ENCODE results near the gene PCDHGB1.
A peak's percentile ranks its signal among the peaks of the same experiment; 100 is the strongest.

The PCDHGB1 gene

DNA sequence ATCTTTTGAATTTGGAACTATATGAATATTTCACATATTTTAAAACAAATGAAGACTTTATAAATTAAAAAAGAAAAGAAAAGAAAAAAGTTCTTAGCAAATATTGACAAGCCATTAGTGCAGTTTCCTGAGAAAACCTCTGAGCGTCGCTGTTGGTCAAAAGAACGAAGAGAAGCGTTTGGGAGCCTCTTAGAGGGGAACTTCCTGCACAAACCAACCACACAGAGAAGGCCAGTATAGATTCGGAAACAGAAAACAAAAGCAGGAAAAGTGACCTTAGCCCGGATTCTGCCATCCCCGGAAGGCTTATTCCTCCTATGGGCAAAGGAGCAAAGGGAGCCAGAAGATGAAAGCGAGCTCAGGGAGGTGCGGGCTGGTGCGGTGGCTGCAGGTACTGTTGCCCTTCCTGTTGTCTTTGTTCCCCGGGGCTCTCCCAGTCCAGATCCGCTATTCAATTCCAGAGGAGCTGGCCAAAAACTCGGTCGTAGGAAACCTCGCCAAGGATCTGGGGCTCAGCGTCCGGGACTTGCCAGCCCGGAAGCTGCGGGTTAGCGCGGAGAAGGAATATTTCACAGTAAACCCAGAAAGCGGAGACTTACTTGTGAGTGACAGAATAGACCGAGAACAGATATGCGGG, 10.0 kb downstream of the PCDHGB1 start, which contains the start of gene PCDHGB2:
TSS of gene PCDHGB2 (plus strand) at position 205 of the 637 bp plus-strand sequence. CDS start at position 347, 142 bp downstream.
- Histone ChIP-seq H3K4me3 (ENCODE audit: low read depth, low read length) (no peak within 1 kb of the TSS), H3K4me1 (ENCODE audit: control insufficient read depth, insufficient read depth, low read length) (no peaks in the 10 kb centered on the region), H3K27ac (ENCODE audit: extremely low read depth, low read depth, low read length) (no peak within 1 kb of the TSS), H3K36me3 (ENCODE audit: control insufficient read depth in 2 of 2, insufficient read depth in 1 of 2, low read length in 2 of 2) (no peaks in the 10 kb centered on the region), H3K9me3 (ENCODE audit: control insufficient read depth, insufficient read depth, low read depth, low read length) (peaks cover 3% of the 10 kb centered on the region; the same call in 1 of the 2 replicates)
- ChIA-PET CTCF (interaction anchor here (0.6 to 2.6 kb wide), 5 partner anchors 10 to 828 kb away, joined by 3 to 12 read pairs (median 5); partner anchors contain the start of gene PCDHGB1), POLR2A (no interaction called here)
- TF ChIP-seq KLF9 (tag by site-specific recombination; IDR thresholded peaks at IDR 0.05; ENCODE audit: low read depth) (no peak), ZNF654 (tag by site-specific recombination; IDR thresholded peaks at IDR 0.05; ENCODE audit: low read depth) (peak; percentile 53), ZNF747 (tag by site-specific recombination; IDR thresholded peaks at IDR 0.05) (no peak), ZNF140 (tag by site-specific recombination; IDR thresholded peaks at IDR 0.05) (no peak), ZNF155 (tag by site-specific recombination; IDR thresholded peaks at IDR 0.05) (no peak), ZNF292 (tag by site-specific recombination; IDR thresholded peaks at IDR 0.05; ENCODE audit: borderline replicate concordance, low read depth) (no peak), ZNF394 (tag by site-specific recombination; IDR thresholded peaks at IDR 0.05; ENCODE audit: borderline replicate concordance) (no peak)

DNA sequence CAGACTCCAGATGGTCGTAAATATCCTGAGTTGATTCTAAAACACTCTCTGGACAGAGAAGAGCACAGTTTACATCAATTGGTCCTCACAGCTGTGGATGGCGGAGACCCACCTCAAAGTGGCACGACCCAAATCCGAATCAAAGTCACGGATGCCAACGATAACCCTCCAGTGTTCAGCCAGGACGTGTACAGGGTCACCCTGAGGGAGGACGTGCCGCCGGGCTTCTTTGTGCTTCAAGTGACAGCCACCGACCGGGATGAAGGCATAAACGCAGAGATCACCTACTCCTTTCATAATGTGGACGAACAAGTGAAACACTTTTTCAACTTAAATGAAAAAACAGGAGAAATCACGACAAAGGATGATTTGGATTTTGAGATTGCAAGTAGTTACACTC, 10.8 kb downstream of the PCDHGB1 start:
- Histone ChIP-seq H3K36me3 (ENCODE audit: control insufficient read depth in 2 of 2, insufficient read depth in 1 of 2, low read length in 2 of 2) (no peaks in the 10 kb centered on the region), H3K27ac (ENCODE audit: extremely low read depth, low read depth, low read length) (no peak overlapping the region), H3K9me3 (ENCODE audit: control insufficient read depth, insufficient read depth, low read depth, low read length) (peaks cover 3% of the 10 kb centered on the region; the same call in 1 of the 2 replicates), H3K4me3 (ENCODE audit: low read depth, low read length) (no peak overlapping the region), H3K4me1 (ENCODE audit: control insufficient read depth, insufficient read depth, low read length) (no peaks in the 10 kb centered on the region)
- ChIA-PET CTCF (interaction anchor here (0.6 to 1.9 kb wide), 2 partner anchors 31 to 204 kb away, joined by 3 to 9 read pairs; no protein-coding TSS in a partner anchor), POLR2A (no interaction called here)
- TF ChIP-seq ZFP3 (tag by site-specific recombination; IDR thresholded peaks at IDR 0.05; ENCODE audit: low read depth) (no peak), ZNF404 (tag by site-specific recombination; IDR thresholded peaks at IDR 0.05) (no peak), KLF9 (tag by site-specific recombination; IDR thresholded peaks at IDR 0.05; ENCODE audit: low read depth) (no peak)
- TF ChIP-seq, protein P1, sequence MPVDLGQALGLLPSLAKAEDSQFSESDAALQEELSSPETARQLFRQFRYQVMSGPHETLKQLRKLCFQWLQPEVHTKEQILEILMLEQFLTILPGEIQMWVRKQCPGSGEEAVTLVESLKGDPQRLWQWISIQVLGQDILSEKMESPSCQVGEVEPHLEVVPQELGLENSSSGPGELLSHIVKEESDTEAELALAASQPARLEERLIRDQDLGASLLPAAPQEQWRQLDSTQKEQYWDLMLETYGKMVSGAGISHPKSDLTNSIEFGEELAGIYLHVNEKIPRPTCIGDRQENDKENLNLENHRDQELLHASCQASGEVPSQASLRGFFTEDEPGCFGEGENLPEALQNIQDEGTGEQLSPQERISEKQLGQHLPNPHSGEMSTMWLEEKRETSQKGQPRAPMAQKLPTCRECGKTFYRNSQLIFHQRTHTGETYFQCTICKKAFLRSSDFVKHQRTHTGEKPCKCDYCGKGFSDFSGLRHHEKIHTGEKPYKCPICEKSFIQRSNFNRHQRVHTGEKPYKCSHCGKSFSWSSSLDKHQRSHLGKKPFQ (tag by site-specific recombination; IDR thresholded peaks at IDR 0.05), result no peak
- TF ChIP-seq, protein P2, sequence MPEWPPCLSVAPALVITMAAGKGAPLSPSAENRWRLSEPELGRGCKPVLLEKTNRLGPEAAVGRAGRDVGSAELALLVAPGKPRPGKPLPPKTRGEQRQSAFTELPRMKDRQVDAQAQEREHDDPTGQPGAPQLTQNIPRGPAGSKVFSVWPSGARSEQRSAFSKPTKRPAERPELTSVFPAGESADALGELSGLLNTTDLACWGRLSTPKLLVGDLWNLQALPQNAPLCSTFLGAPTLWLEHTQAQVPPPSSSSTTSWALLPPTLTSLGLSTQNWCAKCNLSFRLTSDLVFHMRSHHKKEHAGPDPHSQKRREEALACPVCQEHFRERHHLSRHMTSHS (tag by site-specific recombination; IDR thresholded peaks at IDR 0.05), result no peak

DNA sequence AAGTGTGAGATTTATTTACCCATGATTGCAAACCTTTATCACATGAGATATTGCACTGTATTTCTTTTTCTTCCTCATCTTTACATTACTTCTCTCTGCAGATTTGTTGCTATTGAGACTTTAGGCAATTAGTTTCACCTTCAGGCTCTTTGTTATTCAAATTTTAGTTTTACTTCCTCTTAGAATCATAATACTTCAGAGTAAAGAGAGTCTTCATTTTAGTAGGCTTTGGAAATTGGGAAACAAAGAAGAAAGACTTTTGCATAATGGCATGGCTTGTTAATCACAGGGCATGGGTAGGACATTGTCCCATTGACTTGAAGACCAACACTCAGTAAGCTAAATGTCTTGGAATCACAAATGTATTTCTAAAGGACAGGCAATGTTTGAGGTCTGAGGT, 12.8 kb downstream of the PCDHGB1 start:
- H3K36me3 ChIP-seq (ENCODE audit: control insufficient read depth in 2 of 2, insufficient read depth in 1 of 2, low read length in 2 of 2), result no peaks in the 10 kb centered on the region
- no peak overlapping the region for H3K4me3 ChIP-seq (ENCODE audit: low read depth, low read length)
- POLR2A ChIA-PET, result no interaction called here
- peaks cover 3% of the 10 kb centered on the region; the same call in 1 of the 2 replicates for H3K9me3 ChIP-seq (ENCODE audit: control insufficient read depth, insufficient read depth, low read depth, low read length)
- CTCF ChIA-PET, result interaction anchor here (0.6 to 2.3 kb wide), 3 partner anchors 176 to 416 kb away, joined by 3 to 7 read pairs (median 3); partner anchors contain the start of gene PCDHB9
- H3K27ac ChIP-seq (ENCODE audit: extremely low read depth, low read depth, low read length), result no peak overlapping the region
- H3K4me1 ChIP-seq (ENCODE audit: control insufficient read depth, insufficient read depth, low read length), result no peaks in the 10 kb centered on the region
- TF ChIP-seq KLF8 (tag by site-specific recombination; IDR thresholded peaks at IDR 0.05), result no peak
- TF ChIP-seq, protein P3, sequence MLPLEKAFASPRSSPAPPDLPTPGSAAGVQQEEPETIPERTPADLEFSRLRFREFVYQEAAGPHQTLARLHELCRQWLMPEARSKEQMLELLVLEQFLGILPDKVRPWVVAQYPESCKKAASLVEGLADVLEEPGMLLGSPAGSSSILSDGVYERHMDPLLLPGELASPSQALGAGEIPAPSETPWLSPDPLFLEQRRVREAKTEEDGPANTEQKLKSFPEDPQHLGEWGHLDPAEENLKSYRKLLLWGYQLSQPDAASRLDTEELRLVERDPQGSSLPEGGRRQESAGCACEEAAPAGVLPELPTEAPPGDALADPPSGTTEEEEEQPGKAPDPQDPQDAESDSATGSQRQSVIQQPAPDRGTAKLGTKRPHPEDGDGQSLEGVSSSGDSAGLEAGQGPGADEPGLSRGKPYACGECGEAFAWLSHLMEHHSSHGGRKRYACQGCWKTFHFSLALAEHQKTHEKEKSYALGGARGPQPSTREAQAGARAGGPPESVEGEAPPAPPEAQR (tag by site-specific recombination; IDR thresholded peaks at IDR 0.05), result no peak
- no peak for TF ChIP-seq ZNF433 (tag by site-specific recombination; IDR thresholded peaks at IDR 0.05; ENCODE audit: low read depth)
- TF ChIP-seq, protein P4, sequence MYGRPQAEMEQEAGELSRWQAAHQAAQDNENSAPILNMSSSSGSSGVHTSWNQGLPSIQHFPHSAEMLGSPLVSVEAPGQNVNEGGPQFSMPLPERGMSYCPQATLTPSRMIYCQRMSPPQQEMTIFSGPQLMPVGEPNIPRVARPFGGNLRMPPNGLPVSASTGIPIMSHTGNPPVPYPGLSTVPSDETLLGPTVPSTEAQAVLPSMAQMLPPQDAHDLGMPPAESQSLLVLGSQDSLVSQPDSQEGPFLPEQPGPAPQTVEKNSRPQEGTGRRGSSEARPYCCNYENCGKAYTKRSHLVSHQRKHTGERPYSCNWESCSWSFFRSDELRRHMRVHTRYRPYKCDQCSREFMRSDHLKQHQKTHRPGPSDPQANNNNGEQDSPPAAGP (tag by site-specific recombination; IDR thresholded peaks at IDR 0.05), result no peak
- no peak for TF ChIP-seq ZNF747 (tag by site-specific recombination; IDR thresholded peaks at IDR 0.05)
- no peak for TF ChIP-seq ZNF350 (tag by site-specific recombination; IDR thresholded peaks at IDR 0.05)
- TF ChIP-seq ZNF10 (tag by site-specific recombination; IDR thresholded peaks at IDR 0.05), result no peak
- TF ChIP-seq ZNF416 (tag by site-specific recombination; IDR thresholded peaks at IDR 0.05), result no peak
- TF ChIP-seq, protein P5, sequence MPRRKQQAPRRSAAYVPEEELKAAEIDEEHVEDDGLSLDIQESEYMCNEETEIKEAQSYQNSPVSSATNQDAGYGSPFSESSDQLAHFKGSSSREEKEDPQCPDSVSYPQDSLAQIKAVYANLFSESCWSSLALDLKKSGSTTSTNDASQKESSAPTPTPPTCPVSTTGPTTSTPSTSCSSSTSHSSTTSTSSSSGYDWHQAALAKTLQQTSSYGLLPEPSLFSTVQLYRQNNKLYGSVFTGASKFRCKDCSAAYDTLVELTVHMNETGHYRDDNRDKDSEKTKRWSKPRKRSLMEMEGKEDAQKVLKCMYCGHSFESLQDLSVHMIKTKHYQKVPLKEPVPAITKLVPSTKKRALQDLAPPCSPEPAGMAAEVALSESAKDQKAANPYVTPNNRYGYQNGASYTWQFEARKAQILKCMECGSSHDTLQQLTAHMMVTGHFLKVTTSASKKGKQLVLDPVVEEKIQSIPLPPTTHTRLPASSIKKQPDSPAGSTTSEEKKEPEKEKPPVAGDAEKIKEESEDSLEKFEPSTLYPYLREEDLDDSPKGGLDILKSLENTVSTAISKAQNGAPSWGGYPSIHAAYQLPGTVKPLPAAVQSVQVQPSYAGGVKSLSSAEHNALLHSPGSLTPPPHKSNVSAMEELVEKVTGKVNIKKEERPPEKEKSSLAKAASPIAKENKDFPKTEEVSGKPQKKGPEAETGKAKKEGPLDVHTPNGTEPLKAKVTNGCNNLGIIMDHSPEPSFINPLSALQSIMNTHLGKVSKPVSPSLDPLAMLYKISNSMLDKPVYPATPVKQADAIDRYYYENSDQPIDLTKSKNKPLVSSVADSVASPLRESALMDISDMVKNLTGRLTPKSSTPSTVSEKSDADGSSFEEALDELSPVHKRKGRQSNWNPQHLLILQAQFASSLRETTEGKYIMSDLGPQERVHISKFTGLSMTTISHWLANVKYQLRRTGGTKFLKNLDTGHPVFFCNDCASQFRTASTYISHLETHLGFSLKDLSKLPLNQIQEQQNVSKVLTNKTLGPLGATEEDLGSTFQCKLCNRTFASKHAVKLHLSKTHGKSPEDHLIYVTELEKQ (tag by site-specific recombination; IDR thresholded peaks at IDR 0.05; ENCODE audit: borderline replicate concordance), result no peak
- no peak for TF ChIP-seq ZNF596 (tag by site-specific recombination; IDR thresholded peaks at IDR 0.05)
- no peak for TF ChIP-seq ZNF184 (tag by site-specific recombination; IDR thresholded peaks at IDR 0.05)
- no peak for TF ChIP-seq ZNF777 (tag by site-specific recombination; IDR thresholded peaks at IDR 0.05; ENCODE audit: borderline replicate concordance)
